Activated B cell treated with CpG ODN at 0.5 μM for 24 hours (primary cell): ENCODE data around the gene TFCP2L1. TPM values are rescaled to one million over a fixed set of nuclear protein-coding genes. Genes with fewer than 3 reads are reported as not detected.

ENCODE experiments used
- ATAC-seq: fragments of 200-7000 bp; cut with Tn5 transposase; one replicate; pipeline ENCODE4 v1.10.0; 2021; ENCODE audit warnings: low read depth, mild to moderate bottlenecking, moderate library complexity
- CTCF ChIA-PET: fragments of 350-600 bp; sonication (Branson Sonifier 250); formaldehyde crosslinking; loops from one replicate; lab custom pipeline; 2021; ENCODE audit warnings: antibody characterized with exemption; lab: Charles Lee
- POLR2A ChIA-PET: fragments of 350-600 bp; sonication (Branson Sonifier 250); formaldehyde crosslinking; loops from one replicate; lab custom pipeline; 2021; ENCODE audit warnings: antibody characterized with exemption; lab: Charles Lee
- DNase-seq: peaks from one replicate; pipeline ENCODE4 v3.0.0; 2022
- H3K27ac Mint-ChIP-seq: one replicate; pipeline ENCODE4 v1.8.0; 2020; ENCODE audit warnings: mixed read lengths
- H3K27me3 Mint-ChIP-seq: one replicate; pipeline ENCODE4 v1.8.0; 2021; ENCODE audit warnings: mixed read lengths
- H3K36me3 Mint-ChIP-seq: one replicate; pipeline ENCODE4 v1.8.0; 2021; ENCODE audit warnings: low read depth, mixed read lengths
- H3K4me1 Mint-ChIP-seq: one replicate; pipeline ENCODE4 v1.8.0; 2021; ENCODE audit warnings: mixed read lengths
- H3K4me3 Mint-ChIP-seq: one replicate; pipeline ENCODE4 v1.8.0; 2020; ENCODE audit warnings: mild to moderate bottlenecking, mixed read lengths
- H3K9me3 Mint-ChIP-seq: one replicate; pipeline ENCODE4 v1.8.0; 2020; ENCODE audit warnings: mixed read lengths
- intact Hi-C: fragments of 100-400 bp; cut with micrococcal nuclease; formaldehyde crosslinking; loops from one replicate; pipeline ENCODE4 v1.15.1; 2024
- total RNA-seq: library from RNA; stranded (reverse); gene quantifications from 2 replicates; pipeline ENCODE4 v1.2.3, GENCODE V29; 2022
- TF ChIP-seq, protein P1 (sequence below): fragments of 200-600 bp; IDR thresholded peaks from one replicate; pipeline ENCODE4 v1.8.0; 2022; ENCODE audit warnings: antibody characterized with exemption, mild to moderate bottlenecking

The TFCP2L1 gene
- total RNA-seq, 1 donor from 2014 or later: 0.13 TPM

GRCh38 chr2:121179467-121179866, 105.5 kb downstream of the TFCP2L1 start:
- intact Hi-C loops: no loop called here
- ChIA-PET POLR2A (no interaction called here), CTCF (no interaction called here)
- no peak for ATAC-seq
- Mint-ChIP-seq H3K4me1 (no peaks in the 10 kb centered on the region), H3K27ac (no peak overlapping the region), H3K36me3 (no peaks in the 10 kb centered on the region), H3K9me3 (no peaks in the 10 kb centered on the region), H3K27me3 (peaks cover 11% of the 10 kb centered on the region), H3K4me3 (no peak overlapping the region)
- TF ChIP-seq, protein P1, sequence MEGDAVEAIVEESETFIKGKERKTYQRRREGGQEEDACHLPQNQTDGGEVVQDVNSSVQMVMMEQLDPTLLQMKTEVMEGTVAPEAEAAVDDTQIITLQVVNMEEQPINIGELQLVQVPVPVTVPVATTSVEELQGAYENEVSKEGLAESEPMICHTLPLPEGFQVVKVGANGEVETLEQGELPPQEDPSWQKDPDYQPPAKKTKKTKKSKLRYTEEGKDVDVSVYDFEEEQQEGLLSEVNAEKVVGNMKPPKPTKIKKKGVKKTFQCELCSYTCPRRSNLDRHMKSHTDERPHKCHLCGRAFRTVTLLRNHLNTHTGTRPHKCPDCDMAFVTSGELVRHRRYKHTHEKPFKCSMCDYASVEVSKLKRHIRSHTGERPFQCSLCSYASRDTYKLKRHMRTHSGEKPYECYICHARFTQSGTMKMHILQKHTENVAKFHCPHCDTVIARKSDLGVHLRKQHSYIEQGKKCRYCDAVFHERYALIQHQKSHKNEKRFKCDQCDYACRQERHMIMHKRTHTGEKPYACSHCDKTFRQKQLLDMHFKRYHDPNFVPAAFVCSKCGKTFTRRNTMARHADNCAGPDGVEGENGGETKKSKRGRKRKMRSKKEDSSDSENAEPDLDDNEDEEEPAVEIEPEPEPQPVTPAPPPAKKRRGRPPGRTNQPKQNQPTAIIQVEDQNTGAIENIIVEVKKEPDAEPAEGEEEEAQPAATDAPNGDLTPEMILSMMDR: no peak
- no peak for DNase-seq

DNA sequence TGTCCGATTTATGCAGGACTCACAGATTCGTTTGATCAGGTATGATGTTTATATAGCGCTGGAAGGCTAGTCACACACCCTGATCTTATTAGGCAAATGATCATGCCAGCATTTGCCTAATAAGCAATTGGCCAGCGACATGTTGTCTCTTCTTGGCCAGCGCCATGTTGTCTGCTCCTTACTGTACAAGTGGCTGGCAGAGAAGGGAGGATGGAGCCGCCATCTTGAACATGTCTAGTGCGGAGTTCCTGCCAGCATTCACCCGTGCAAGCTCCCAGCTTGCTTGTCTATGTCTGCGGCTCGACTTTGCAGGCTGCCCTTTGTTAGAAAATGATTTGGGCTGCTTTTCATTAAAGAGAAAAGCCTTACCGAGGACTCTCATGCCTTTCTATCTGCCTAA, 106.3 kb downstream of the TFCP2L1 start:
- H3K9me3 Mint-ChIP-seq: no peaks in the 10 kb centered on the region
- POLR2A ChIA-PET: no interaction called here
- TF ChIP-seq, protein P1: no peak
- H3K4me1 Mint-ChIP-seq: no peaks in the 10 kb centered on the region
- no peak for ATAC-seq
- no peaks in the 10 kb centered on the region for H3K36me3 Mint-ChIP-seq
- CTCF ChIA-PET: no interaction called here
- H3K27ac Mint-ChIP-seq: no peak overlapping the region
- intact Hi-C loops: no loop called here
- DNase-seq: no peak
- H3K27me3 Mint-ChIP-seq: peaks cover 11% of the 10 kb centered on the region
- no peak overlapping the region for H3K4me3 Mint-ChIP-seq

DNA sequence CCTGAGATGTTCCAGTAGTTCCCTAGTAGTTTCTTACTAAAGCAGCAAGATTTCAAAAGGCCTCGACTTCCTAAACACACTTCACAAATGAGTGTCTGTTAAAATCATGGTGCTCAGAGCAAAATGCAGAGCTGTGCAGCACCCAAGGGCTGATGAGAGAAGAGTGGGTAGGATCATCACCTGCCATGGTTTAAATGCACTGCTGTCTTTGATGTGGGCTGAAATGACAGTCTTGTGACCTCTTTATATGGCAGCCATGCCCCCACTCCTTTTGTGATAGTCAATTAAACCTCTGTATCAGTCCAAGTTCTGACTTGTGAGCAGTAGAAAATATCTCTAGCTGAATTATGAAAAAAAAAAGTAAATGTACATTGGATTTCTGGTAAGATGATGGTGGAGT, 107.1 kb downstream of the TFCP2L1 start:
- no peak overlapping the region for H3K4me3 Mint-ChIP-seq
- ATAC-seq: no peak
- TF ChIP-seq, protein P1: no peak
- POLR2A ChIA-PET: no interaction called here
- peaks cover 12% of the 10 kb centered on the region for H3K27me3 Mint-ChIP-seq
- H3K9me3 Mint-ChIP-seq: no peaks in the 10 kb centered on the region
- H3K27ac Mint-ChIP-seq: no peak overlapping the region
- CTCF ChIA-PET: no interaction called here
- no peak for DNase-seq
- no peaks in the 10 kb centered on the region for H3K36me3 Mint-ChIP-seq
- no peaks in the 10 kb centered on the region for H3K4me1 Mint-ChIP-seq
- intact Hi-C loops: no loop called here

DNA sequence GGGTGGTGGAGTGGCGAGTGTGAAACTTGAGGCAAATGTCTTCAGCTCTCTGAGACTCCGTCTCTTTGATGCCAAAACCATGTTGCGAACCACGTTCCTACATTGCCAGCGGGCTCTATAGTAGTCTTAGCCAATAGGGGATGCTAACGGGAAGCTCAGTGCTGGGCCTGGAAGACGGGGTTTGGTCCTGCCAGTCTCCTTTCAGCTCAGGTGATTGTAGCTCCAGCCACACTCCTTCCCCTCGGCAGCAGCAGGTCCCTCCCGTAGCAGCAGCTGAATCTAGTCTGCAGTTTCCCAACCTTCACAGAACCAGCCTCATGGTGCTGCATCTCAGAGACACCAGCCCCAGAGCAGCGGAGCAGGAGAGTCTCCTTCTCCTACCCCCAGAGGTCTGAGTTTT, 109.7 kb downstream of the TFCP2L1 start:
- Mint-ChIP-seq H3K9me3 (peaks cover 5% of the 10 kb centered on the region), H3K27ac (no peak overlapping the region), H3K27me3 (peaks cover 13% of the 10 kb centered on the region), H3K4me1 (no peaks in the 10 kb centered on the region), H3K36me3 (no peaks in the 10 kb centered on the region), H3K4me3 (no peak overlapping the region)
- TF ChIP-seq, protein P1: no peak
- intact Hi-C loops: no loop called here
- ATAC-seq (no peak), DNase-seq (no peak)
- ChIA-PET POLR2A (no interaction called here), CTCF (no interaction called here)

DNA sequence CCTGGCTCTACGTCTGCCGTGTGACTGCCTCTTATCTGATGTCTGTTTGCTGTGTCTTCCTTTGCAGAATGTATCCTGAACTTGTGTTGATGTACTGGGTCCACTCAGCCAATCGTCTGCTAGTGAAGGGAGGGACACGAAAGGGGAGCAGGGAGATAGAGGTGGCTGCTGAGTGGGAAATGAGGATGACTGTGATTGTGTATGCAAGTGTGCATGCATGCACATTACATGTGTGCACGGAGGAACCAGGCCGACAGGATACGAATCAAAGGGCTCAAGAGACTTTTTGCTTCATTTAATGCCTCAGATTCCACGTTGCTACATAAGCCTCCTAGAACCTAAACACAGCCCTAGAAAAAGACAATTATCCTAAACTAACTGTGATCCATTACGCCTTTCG, 111.2 kb downstream of the TFCP2L1 start:
- H3K36me3 Mint-ChIP-seq: no peaks in the 10 kb centered on the region
- ATAC-seq (no peak), DNase-seq (no peak)
- intact Hi-C loops: no loop called here
- peaks cover 12% of the 10 kb centered on the region for H3K27me3 Mint-ChIP-seq
- no peak overlapping the region for H3K27ac Mint-ChIP-seq
- CTCF ChIA-PET: no interaction called here
- no peaks in the 10 kb centered on the region for H3K4me1 Mint-ChIP-seq
- peaks cover 5% of the 10 kb centered on the region for H3K9me3 Mint-ChIP-seq
- H3K4me3 Mint-ChIP-seq: no peak overlapping the region
- POLR2A ChIA-PET: no interaction called here
- TF ChIP-seq, protein P1: no peak
